Tibial artery (tissue), 4 donors: Measurements from ENCODE around the gene HCN3.

Experiments
- DNase-seq, 2 donors: peaks; one replicate each; pipeline ENCODE4 v3.0.0-alpha.2; 2019
- H3K27ac ChIP-seq, 2 donors: fragments of 200-600 bp; sonication (generic) in 1 of 2; 1 replicate in 1 of 2; 2 replicates in 1 of 2; pipeline ENCODE4 v1.5.1; 2018 to 2019; ENCODE audit warnings: mild to moderate bottlenecking in 1 of 2
- H3K27me3 ChIP-seq, 2 donors: fragments of 200-600 bp; sonication (generic) in 1 of 2; one replicate each; pipeline versions ENCODE4 v1.5.1 to v1.6.0; 2016 to 2019
- H3K36me3 ChIP-seq, 3 donors: fragments of 200-600 bp; sonication (generic) in 2 of 3; one replicate each; pipeline ENCODE4 v1.5.1; 2016 to 2019; ENCODE audit warnings: mild to moderate bottlenecking in 2 of 3
- H3K4me1 ChIP-seq, 4 donors: fragments of 200-600 bp; sonication (generic) in 2 of 4; 1 replicate in 3 of 4; 2 replicates in 1 of 4; pipeline ENCODE4 v1.5.1; 2016 to 2019
- H3K4me3 ChIP-seq, 2 donors: fragments of 200-600 bp; sonication (generic) in 1 of 2; 1 replicate in 1 of 2; 2 replicates in 1 of 2; pipeline ENCODE4 v1.5.1; 2018 to 2019; ENCODE audit warnings: mild to moderate bottlenecking in 2 of 2
- H3K9me3 ChIP-seq, 3 donors: fragments of 200-600 bp; sonication (generic) in 1 of 3; one replicate each; pipeline ENCODE4 v1.5.1; 2016 to 2019
- intact Hi-C: fragments of 100-400 bp; cut with DNase I; formaldehyde crosslinking; loops from one replicate; pipeline ENCODE4 v1.15.0; 2023; ENCODE audit warnings: low total_unique reads
- TF ChIP-seq, protein P1 (sequence below), 2 experiments: fragments of 200-600 bp in 1 of 2; fragments of 450-650 bp in 1 of 2; IDR thresholded peaks; one replicate each; pipeline ENCODE4 v1.5.1; 2017 to 2019; ENCODE audit warnings: antibody characterized with exemption in 2 of 2, mild to moderate bottlenecking in 1 of 2, moderate library complexity in 1 of 2

Gene HCN3

DNA sequence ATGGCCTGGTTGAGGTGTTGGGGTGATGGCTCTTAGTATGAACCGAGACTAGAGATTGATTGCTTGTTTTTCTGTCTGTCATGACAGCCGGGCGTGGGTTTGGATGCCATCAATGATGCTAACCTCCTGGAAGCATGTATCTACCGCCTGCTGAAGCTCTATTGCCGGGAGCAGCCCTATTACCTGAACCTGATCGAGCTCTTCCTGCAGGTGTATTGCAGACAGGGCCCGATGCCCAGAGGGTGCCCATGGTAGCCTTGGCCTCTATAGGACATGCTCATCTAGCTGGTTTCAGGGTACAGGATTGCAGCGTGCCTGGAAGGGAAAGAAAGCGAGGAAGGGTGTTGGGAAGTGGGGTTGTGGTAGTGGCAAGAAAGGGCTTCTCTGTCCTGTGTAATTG is 40.8 kb downstream of the HCN3 start:
- H3K36me3 ChIP-seq = peaks cover 0 to 39% (median 11%) of the 10 kb centered on the region in 3 donors
- intact Hi-C loops = no loop called here
- H3K27ac ChIP-seq = no peak overlapping the region
- H3K4me3 ChIP-seq = no peak overlapping the region
- H3K27me3 ChIP-seq = no peaks in the 10 kb centered on the region
- H3K4me1 ChIP-seq = peaks cover 0 to 31% (median 21%) of the 10 kb centered on the region in 4 donors
- DNase-seq = no peak
- no peaks in the 10 kb centered on the region for H3K9me3 ChIP-seq
- TF ChIP-seq, protein P1, sequence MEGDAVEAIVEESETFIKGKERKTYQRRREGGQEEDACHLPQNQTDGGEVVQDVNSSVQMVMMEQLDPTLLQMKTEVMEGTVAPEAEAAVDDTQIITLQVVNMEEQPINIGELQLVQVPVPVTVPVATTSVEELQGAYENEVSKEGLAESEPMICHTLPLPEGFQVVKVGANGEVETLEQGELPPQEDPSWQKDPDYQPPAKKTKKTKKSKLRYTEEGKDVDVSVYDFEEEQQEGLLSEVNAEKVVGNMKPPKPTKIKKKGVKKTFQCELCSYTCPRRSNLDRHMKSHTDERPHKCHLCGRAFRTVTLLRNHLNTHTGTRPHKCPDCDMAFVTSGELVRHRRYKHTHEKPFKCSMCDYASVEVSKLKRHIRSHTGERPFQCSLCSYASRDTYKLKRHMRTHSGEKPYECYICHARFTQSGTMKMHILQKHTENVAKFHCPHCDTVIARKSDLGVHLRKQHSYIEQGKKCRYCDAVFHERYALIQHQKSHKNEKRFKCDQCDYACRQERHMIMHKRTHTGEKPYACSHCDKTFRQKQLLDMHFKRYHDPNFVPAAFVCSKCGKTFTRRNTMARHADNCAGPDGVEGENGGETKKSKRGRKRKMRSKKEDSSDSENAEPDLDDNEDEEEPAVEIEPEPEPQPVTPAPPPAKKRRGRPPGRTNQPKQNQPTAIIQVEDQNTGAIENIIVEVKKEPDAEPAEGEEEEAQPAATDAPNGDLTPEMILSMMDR (IDR thresholded peaks at IDR 0.05) = no peak

GRCh38 chr1:155319536-155319935 is 42.3 kb downstream of the HCN3 start:
- peak in 1 of 2 donors; percentile 63 for DNase-seq
- no peaks in the 10 kb centered on the region for H3K9me3 ChIP-seq
- H3K4me3 ChIP-seq = no peak overlapping the region
- H3K27me3 ChIP-seq = no peaks in the 10 kb centered on the region
- H3K27ac ChIP-seq = peak overlapping the region; percentile 89 to 99
- intact Hi-C loops = no loop called here
- TF ChIP-seq, protein P1 (IDR thresholded peaks at IDR 0.05) = no peak
- peaks cover 0 to 31% (median 21%) of the 10 kb centered on the region in 4 donors for H3K4me1 ChIP-seq
- peaks cover 0 to 26% (median 8%) of the 10 kb centered on the region in 3 donors for H3K36me3 ChIP-seq

GRCh38 chr1:155320252-155320651 is 43.0 kb downstream of the HCN3 start:
- Histone ChIP-seq H3K4me1 (peaks cover 0 to 36% (median 23%) of the 10 kb centered on the region in 4 donors), H3K27me3 (no peaks in the 10 kb centered on the region), H3K27ac (peak overlapping the region; percentile 89 to 99), H3K4me3 (peak overlapping the region; percentile 65 to 91), H3K36me3 (peaks cover 0 to 19% (median 2%) of the 10 kb centered on the region in 3 donors), H3K9me3 (no peaks in the 10 kb centered on the region)
- TF ChIP-seq, protein P1 (IDR thresholded peaks at IDR 0.05) = no peak
- intact Hi-C loops = loop anchor here (5.0 kb wide), 2 partner anchors 43 to 68 kb away; partner anchors contain the start of gene HCN3
- no peak for DNase-seq

- Histone ChIP-seq H3K4me1 (peaks cover 0 to 43% (median 29%) of the 10 kb centered on the region in 4 donors), H3K9me3 (no peaks in the 10 kb centered on the region), H3K36me3 (peaks cover 0 to 15% (median 0%) of the 10 kb centered on the region in 3 donors), H3K27ac (peak within 1 kb of the TSS; percentile 89 to 99), H3K27me3 (no peaks in the 10 kb centered on the region), H3K4me3 (peak within 1 kb of the TSS; percentile 65 to 91)
- intact Hi-C loops = loop anchor here (5.0 kb wide), 2 partner anchors 44 to 69 kb away; partner anchors contain the start of gene HCN3
- TF ChIP-seq, protein P1 (IDR thresholded peaks at IDR 0.05) = peak in 1 of 2 experiments; percentile 6
- peak; percentile 82 to 93 for DNase-seq
These were observed 43.7 kb downstream of the HCN3 start, which contains the start of gene RUSC1 for GRCh38 chr1:155320661-155321617. Gene RUSC1, plus strand, starts transcription at chr1:155320894. Its CDS starts 880 bp downstream, at chr1:155321774.

DNA sequence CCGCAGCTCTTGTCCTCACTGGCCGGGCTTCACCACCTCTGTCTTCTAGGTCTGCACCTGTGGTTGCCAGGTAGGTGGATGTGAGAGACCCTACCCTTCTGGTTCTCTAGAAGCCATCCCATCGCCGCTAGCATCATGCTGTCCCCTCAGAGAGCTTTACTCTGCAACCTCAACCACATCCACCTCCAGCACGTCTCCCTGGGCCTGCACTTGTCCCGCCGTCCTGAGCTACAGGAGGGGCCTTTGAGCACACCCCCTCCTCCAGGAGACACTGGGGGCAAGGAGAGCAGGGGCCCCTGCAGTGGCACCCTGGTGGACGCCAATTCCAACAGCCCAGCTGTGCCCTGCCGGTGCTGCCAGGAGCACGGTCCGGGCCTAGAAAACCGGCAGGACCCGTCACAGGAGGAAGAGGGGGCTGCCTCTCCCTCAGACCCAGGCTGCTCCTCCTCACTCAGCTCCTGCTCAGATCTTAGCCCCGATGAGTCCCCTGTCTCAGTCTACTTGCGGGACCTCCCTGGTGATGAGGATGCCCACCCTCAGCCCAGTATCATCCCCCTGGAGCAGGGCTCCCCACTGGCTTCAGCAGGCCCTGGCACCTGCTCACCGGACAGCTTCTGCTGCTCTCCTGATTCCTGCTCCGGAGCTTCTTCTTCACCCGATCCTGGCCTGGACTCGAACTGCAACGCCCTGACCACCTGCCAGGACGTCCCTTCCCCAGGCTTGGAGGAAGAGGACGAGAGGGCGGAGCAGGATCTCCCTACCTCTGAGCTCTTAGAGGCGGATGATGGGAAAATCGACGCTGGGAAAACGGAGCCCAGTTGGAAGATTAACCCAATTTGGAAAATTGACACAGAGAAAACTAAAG is 44.6 kb downstream of the HCN3 start:
- intact Hi-C loops = loop anchor here (5.0 kb wide), 2 partner anchors 45 to 70 kb away; partner anchors contain the start of gene HCN3
- TF ChIP-seq, protein P1 (IDR thresholded peaks at IDR 0.05) = no peak
- peak in 1 of 2 donors; percentile 66 for DNase-seq
- Histone ChIP-seq H3K27me3 (no peaks in the 10 kb centered on the region), H3K27ac (peak overlapping the region; percentile 89 to 99), H3K36me3 (peaks cover 0 to 20% (median 8%) of the 10 kb centered on the region in 3 donors), H3K4me1 (peaks cover 0 to 51% (median 33%) of the 10 kb centered on the region in 4 donors), H3K9me3 (no peaks in the 10 kb centered on the region), H3K4me3 (peak overlapping the region; percentile 65 to 91)
